HuH-7 (cell line): ENCODE measurements around the gene DLST.

Source experiments
- DNase-seq: peaks from one replicate; pipeline ENCODE4 v3.0.0; 2011; ENCODE audit warnings: low spot score

The DLST gene

DNA sequence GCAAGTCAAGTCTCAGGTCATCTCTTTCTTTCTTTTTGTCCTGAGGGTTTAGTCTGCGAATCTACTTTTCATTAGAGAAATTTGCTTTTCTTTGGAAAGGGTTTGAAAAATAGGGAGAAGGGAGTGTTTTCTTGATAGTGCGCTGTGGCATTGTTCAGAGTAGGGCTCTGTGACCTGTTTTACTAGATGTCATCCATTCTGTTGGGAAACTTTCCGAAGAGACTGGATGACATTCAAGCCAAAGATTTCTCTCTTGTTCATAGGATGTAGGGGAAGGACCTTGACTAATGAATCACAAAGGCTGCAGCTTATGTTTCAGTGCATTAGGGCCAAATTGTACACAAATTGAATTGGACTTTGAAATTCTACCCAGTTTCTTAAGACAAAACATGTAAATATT, 14.7 kb downstream of the DLST start:
- no peak for DNase-seq

DNA sequence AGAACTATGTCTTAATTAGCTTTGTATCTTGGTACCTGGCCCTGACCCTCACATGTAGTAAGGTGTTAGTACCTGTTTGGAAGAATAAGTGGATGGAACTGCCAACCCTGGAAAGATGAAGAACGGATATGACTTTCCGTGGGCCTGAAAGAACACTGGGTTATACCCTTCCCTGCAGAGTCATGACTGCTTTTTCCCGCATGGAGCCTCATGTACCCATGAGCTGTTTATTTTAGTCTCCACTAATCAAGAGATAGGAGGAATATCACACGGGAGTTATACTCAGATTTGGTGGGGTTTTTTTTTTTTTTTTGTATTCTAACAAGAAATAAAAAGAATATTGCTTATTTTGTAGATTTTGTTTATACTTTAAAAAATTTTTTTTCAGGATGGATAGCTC, 15.9 kb downstream of the DLST start:
- DNase-seq: no peak

DNA sequence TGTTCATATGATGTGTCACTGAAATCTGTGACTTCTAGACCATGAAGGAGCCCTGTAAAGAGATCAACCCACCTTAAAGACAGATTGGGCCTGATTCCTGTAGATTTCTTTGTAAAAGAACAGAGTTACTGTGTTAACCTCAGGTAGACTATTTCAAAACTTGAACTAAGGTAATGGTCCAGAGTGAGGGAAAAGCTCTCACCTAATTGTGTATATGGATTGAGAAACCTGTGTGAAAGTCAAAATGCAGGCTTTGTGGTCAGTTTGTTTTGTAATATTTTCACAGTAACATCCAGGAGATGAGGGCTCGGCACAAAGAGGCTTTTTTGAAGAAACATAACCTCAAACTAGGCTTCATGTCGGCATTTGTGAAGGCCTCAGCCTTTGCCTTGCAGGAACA, 16.4 kb downstream of the DLST start:
- no peak for DNase-seq

DNA sequence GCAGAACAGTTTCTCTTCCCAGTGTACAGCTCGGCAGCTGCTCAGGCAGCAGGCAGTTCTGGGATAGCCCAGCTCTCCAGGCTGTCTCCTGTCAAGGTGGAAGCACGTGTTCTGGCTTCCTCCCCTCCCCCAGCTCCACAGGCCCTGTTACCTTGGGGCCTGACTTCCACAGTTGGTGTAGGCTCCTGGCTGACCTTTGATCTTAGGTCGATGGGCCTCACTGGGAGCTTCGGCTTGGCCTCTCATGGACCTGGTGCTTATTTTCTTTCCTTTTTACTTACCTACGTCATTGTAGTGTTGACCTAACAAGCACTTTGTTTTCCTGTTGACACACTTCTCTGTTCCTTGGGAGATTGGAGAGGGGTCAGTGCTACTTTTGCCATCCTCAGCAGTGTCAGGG, 17.0 kb downstream of the DLST start:
- peak; percentile 58 for DNase-seq

DNA sequence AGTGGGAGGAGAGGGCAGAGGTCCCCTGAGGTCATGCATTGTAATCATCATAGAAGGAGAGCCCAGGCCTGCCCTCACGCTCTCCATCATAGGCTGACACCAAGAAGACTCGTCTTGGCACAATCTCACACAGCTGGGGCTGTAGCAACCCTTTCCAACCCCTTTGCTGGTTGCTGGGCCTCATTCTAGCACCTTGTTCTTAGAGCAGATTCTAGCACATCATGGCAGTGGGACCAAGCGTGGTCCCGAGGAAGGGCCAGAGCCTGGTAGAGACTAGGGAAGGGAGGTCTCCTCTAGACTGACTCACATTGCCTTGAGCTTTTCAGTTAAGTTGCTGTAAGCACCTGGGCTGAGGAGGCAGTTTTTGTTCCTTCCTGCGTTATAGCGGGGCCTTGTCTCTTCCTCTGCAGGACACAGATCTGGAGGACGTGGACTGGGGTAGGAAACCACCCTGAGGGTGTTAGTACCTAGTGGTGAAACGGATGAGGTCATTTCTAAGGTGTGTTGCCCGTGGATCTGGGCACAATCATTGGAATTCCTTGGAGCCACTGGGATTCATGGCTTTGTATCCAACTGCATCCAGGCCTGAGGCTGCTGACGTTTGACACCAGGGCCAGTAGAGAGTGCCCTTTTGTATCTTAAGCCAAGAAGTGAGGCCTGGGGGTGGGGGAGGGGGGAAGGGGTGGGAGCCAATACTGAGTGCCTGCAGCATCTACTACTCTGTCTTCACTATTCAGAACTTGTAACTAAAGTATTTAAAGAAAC, 21.4 kb downstream of the DLST start:
- DNase-seq: no peak

DNA sequence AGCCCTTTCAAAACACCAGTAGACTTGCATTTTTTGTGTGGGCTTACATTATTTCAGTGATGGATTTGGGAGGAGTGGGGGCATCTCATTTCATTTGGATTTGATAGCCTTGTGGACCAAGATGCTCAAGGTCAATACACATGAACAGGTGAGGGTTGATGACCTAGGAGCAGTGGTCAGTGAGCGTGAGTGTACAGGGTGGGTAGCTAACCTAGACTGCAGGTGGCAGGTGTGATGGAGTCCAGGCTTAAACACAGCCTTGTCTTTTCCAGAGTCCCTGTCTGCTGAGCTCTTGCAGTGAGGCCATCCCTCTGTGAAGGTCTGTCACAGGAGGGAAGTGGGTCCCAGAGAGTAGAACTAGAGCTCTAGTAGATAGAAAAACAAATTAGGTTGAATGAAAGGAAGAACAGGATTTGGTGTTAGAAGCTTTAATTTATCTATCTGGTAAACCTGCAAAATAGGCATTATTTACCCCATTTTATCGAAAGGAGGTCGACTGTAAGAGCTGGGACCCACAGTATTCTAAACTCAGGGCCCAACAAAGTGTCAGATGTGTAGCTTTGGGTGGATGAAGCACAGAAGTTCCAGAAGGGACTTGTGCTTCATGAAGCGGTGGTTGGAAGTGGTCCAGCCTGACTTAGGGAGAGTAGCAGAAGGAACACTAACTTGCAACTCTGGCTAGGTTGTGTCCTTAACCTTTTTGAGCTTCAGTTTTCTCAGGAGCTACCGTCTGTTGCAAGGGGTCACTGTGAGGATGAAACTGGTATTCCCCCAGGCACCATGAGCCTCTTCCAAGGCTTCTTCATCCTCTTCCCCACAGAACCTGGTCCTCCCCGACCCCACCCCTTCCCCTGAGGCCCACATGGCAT, 23.2 kb downstream of the DLST start:
- DNase-seq: no peak

DNA sequence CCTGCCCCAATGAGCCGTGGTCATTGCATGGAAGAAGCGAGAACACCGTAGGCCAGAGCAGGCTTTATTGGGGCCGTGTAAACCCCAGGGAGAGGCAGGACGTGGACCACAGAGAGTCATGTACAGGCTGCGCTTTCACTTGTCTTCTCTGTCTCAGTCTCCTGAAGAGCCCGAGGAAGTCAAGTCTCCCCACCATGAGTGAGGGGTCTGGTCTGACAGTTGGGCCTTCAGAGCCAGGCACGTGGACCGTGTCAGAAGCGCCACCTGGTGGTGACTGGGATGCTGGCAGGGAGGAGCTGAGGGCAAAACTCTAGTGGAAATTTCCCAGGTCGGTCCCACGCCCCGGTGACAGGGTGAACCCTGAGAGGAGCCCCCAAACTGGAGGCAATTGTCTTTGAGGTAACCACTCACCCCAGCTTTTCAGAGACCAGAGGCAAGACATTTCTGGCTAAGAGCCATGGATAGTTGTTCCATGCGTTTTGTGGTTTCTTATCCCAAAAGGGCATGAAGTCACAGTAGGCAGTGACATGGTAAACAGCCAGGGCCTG, 24.0 kb downstream of the DLST start:
- peak; percentile 75 for DNase-seq

DNA sequence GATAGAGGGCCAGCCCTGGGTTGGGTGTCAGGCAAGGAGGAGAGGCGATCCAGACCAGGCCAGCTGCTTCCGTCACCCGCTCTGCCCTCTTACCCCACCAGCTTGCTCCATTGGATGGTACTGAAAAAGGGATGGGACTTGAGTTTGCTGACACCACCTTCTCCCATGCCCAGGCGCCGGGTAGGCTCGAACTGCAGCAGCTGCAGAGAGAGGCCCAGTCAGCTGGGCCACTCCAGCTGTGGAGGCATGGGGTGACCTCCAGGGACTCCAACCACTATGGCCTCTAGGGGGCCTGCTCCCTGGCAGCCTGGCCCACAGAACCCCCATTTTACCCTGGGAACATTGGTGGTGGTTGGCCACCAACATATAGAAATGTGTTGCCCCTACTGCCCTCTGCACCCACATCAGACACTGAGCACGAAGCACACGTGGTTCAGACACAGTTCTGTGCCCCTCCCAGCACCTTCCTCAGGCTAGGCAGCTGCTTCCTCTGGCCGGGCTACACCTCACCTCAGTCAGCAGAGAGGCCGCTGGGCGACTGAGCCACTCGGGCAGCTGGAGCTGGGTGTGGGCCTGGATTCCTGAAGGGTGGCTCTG, 25.3 kb downstream of the DLST start:
- DNase-seq: no peak

DNA sequence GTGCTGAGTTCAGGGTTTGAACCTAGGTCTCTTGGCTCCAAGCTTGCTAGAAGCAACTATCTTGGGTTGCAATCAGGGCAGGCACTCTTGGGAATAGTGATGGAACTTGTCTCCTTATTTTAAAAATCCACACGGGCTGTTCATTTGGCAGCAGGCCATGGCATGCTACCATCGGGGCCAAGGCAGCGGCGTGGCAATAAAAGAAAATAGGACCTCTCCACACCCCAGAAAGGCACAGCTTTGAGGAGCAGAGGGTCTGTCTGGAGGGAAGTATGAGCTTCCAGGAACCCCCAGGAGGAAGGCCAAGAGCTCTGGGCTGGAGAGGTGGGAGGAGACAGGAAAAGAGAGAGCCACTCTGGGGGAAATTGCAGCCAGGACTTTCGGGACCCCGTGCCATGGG, 26.0 kb downstream of the DLST start:
- no peak for DNase-seq

DNA sequence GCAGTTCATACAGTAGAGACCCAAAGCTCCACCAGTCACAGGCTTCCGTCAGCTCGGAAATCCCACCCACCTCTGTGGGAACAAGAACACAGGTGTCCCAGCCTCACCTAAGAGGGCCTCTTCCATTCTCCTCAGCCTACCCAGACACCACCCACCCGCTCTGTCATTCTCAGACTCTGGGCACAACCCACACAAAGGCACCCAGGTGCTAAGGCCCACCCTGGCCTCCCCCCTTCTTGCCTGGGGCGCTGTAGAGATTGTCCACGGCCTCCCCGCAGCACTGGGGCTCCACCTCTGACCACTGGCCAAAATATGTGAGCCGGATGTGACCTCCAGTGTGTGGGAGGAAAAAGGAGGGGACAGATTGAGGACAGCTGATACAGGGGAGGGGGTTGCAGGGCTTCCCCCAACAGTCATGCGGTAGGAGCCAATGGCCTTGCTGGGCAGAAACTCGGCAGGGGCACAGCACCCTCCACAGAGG, 27.2 kb downstream of the DLST start:
- DNase-seq: no peak

DNA sequence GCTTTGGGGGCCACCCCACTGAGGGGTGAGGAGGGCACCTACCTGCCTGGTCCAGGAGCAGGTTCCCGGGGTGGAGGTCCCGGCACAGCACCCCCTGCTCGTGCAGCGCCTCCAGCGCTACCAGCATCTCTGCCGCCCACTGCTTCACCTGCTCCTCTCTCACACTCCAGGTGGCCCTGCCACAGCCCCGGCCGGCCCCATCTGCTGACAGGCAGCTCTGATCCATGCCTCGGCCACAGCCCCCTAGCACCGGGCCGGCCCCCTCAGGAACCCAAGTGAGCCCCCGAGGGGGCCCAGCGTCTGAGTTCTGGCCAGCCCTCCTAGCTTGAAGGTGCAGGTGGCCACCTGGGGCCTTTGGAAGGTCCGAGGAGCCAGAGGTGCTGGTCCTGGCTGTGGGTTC, 27.8 kb downstream of the DLST start:
- no peak for DNase-seq

DNA sequence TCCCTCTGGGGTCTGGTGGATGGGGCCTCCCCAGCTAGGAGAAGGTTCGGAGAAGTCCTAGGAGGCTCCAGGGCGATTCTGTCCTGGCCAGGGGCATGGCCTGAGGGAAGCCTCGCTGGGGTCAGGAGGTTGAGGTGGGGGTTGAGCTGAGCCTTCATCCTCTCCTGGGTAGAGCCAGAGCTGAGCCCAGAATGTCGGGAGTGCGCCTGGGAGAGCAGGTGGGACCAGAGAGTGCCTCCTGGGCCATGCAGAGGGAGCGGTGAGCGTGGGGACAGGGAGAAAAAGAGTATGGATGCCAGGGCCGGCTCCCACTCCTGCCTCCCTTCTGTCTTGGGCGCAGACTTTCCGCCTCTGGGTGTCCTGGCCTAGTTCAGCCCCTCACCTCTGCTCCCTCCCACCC, 28.2 kb downstream of the DLST start:
- no peak for DNase-seq

DNA sequence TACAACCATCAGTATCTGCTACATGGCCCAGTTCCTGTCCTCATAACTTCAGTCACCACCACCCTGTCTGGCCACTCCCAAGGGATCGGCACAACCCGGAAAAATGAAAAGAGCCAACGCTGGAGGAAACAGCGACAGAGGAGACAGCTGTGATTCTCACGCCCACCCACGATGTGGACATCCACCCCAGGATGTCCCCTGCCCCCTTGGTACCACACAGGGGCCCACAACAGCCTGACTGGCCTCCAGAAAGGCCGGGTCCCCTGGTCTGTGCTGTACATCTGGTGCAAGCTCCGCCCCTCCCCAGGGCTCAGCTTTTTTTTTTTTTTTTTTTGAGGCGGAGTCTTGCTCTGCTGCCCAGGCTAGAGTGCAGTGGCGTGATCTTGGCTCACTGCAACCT, 28.8 kb downstream of the DLST start:
- DNase-seq: no peak

DNA sequence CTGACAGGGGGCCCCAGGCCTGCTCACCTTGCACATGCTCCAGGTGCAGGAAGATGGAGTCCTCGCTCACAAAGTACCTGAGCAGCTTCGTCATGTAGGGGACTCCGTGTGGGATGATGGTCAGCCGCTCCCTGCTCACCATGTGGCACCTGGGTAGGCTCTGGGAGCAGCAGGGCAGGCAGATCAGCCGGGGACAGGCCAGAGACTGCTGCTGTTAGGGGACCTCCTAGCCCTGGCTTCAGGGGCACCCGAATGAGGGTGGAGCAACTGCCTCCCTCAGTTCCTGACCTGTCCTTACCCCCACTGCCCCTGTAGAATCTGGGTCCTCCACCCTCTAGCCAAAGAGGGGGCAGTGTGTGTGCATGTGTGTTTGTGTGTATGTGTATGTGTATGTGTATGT, 29.5 kb downstream of the DLST start:
- DNase-seq: no peak

DNA sequence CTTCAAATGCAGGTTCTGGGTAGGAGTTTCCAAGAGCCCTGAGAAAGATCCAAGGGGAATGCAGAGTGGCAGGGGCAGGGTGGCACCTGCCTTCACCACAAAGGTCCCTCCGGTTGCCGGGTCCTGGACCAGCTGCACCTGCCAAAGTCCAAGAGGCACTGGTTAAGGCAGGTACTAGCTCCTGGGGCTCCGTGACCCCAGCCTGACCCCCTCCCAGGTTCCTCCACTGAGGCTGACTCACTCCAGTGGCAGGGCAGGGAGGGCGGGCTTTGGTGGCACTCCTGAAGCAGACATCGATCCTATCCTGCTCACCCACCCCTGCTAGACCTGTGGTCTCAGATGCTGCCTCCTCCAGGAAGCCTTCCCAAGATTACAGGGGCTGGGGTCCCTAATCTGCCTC, 30.0 kb downstream of the DLST start:
- no peak for DNase-seq

DNA sequence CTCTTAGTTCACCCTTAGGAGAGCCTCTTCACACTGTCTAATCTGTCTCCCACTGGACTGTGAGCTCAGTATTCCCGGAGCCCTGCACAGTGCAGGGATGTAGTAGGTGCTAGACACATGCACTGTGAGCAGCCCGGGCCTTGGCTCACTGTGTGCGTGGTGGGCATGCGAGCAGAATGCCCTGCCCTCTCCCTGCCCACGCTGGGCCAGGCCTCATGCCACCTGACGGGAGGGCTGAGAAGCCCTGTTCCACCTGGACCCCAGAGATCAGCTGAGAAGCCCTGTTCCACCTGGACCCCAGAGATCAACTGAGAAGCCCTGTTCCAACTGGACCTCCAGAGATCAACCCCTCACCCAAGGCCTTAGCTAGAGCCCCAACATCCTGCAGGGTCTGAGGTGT, 30.4 kb downstream of the DLST start:
- no peak for DNase-seq

DNA sequence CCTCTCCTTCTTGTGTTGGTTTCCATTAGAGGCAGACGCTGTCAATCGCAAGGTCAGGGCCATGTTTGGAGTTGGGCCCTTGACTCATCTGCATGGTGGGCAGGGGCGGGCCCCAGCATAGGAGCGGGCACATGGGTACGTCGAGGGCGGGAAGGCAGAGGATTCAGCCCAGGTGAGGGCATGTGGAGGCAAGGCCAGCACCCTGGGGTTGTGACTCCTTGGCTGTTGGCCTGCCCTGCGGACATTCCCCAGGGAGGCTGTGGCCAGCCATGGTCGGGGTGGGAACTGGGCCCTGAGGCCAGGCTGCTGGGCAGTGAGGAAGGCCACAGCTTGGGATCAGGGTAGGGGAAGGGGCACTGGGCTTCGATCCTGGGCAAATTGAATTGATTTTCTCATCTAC, 31.1 kb downstream of the DLST start:
- DNase-seq: no peak

DNA sequence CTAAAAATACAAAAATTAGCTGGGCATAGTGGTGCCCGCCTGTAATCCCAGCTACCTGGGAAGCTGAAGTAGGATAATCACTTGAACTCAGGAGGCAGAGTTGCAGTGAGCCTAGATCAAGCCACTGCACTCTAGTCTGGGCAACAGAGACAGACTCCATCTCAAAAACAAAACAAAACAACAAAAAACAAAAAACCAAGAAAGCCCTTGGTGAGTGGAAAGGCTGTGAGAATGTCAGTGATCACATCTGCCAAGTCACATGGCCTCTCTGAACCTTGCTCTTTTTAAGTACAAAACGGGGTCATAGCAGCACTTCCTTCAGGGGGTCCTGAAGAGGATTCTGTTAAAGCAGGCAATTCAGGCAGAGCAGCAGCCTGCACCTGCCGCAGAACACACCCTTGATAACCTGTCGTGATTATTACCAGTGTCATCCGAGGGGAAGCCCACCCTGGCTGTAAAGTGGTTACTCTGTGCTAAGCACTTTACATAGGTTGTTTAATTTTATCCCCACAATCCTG, 31.7 kb downstream of the DLST start:
- no peak for DNase-seq

DNA sequence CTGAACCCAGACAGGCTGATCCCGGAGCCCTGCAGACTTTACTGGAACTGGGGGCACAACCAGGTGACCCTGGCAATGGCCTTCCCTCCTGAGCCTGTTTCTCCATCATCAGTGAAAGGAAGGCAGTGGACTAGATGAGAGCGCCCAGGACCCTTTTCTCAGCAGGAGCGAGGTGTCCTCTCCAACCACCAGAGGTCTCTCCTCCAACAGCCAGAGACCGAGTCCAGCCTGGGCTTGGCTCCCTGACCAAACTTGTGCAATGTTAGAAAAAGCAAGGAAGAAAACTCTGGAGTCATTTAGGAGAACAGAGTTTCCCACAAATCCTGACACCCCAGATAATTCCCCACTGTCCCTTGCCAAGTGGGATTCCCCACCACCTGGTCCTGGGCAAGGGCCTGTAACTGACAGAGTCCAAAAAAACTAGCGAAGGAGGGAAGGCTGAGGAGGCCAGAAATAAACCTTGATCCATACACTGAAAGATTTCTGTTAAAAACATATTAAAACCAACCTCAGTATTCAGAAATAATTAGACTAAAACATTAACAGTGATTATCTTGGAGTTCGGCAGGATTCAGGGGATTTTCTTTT, 32.4 kb downstream of the DLST start:
- peak; percentile 87 for DNase-seq

DNA sequence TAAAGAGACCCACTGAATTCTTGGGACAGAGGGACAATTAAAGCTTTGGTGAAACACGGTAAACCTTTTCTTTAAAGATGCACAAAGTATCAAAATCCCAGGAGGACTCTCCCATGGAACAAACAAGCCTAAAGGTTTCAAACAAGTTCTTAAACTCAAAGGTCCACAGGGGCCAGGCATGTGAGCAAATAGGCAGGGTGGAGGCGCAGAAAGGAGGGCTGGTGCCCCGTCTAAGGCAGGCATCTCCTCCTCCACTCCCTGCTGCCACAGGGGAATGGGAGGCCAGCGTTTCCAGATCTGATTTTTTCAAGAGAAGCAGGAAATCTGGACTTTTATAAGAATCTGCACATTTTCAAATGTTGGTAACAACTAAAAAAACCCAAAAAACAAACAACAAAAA, 33.7 kb downstream of the DLST start:
- no peak for DNase-seq

DNA sequence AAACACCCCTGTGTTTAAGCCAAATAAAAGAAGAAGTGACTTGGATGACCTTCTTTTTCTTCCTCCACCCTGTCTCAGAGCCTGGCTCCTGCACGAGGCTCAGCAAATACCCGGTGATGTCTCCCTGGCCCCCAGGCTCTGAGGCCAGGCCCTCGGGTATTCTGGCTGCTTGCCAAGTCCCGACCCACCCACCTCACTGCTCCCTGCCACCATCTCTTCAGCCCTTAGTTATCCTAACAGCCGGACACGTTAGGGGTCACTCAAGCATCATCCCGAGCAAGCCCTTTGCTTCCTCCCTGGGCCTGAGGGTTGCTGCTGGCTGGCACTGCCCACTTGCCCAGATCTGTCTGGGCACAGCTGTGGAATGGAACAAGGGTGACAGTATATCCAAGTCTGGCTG, 34.1 kb downstream of the DLST start:
- no peak for DNase-seq

DNA sequence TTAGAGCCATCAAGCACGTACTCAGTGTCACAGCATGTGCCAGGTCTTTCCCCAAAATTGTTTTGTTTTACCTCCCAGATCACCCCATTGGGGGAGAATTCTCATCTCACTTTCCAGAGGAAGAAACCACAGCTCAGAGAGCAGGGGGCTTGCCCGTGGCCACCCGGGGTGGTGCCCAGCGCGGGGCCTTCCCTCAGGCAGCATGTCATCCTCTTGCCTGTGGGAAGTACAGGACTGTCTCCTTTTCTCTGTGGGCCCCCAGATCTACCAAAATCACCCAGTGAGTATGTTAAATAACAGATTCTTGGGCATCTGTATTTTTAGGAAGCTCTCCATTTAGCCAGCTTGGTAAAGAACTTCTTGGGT, 35.4 kb downstream of the DLST start:
- no peak for DNase-seq
